ENCODE measurements around the gene FER.
"Not testable (repeated sequence)": the region's sequence is repeated elsewhere in the genome, so short reads cannot be mapped to it uniquely, and the experiment has no call there.

Gene FER

GRCh38 chr5:108748401-108749127 is 867 bp downstream of the FER start:
- Histone ChIP-seq H3K4me1 (ENCODE audit: insufficient read depth, low read length) (peaks cover 2% of the 10 kb centered on the region), H3K9me3 (ENCODE audit: low read length) (no peaks in the 10 kb centered on the region), H3K27ac (ENCODE audit: low read depth, low read length) (peak overlapping the region; percentile 98), H3K36me3 (ENCODE audit: insufficient read depth, low read length) (no peaks in the 10 kb centered on the region), H3K9ac (ENCODE audit: low read length) (peak overlapping the region; percentile 99), H3K4me3 (ENCODE audit: low read depth in 1 of 2, low read length in 2 of 2) (peak overlapping the region; percentile 97 to 99), H3K27me3 (ENCODE audit: control insufficient read depth in 1 of 2, insufficient read depth in 2 of 2, low read length in 2 of 2) (no peaks in the 10 kb centered on the region)

- peak overlapping the region; percentile 75 for H3K9ac ChIP-seq (ENCODE audit: low read length)
- H3K27ac ChIP-seq (ENCODE audit: low read depth, low read length), result peak overlapping the region; percentile 98
- H3K36me3 ChIP-seq (ENCODE audit: insufficient read depth, low read length), result no peaks in the 10 kb centered on the region
- peaks cover 8% of the 10 kb centered on the region for H3K4me1 ChIP-seq (ENCODE audit: insufficient read depth, low read length)
- peak overlapping the region; percentile 66 to 97 for H3K4me3 ChIP-seq (ENCODE audit: low read depth in 1 of 2, low read length in 2 of 2)
- H3K9me3 ChIP-seq (ENCODE audit: low read length), result no peaks in the 10 kb centered on the region
- H3K27me3 ChIP-seq (ENCODE audit: control insufficient read depth in 1 of 2, insufficient read depth in 2 of 2, low read length in 2 of 2), result no peaks in the 10 kb centered on the region
Measured at GRCh38 chr5:108749128-108749861, 1.6 kb downstream of the FER start.

- Histone ChIP-seq H3K27me3 (ENCODE audit: control insufficient read depth in 1 of 2, insufficient read depth in 2 of 2, low read length in 2 of 2) (no peaks in the 10 kb centered on the region), H3K36me3 (ENCODE audit: insufficient read depth, low read length) (no peaks in the 10 kb centered on the region), H3K9ac (ENCODE audit: low read length) (no peak overlapping the region), H3K4me3 (ENCODE audit: low read depth in 1 of 2, low read length in 2 of 2) (no peak overlapping the region), H3K4me1 (ENCODE audit: insufficient read depth, low read length) (peaks cover 14% of the 10 kb centered on the region), H3K9me3 (ENCODE audit: low read length) (no peaks in the 10 kb centered on the region), H3K27ac (ENCODE audit: low read depth, low read length) (no peak overlapping the region)
Measured at GRCh38 chr5:108753331-108753730, 5.6 kb downstream of the FER start.

- Histone ChIP-seq H3K9me3 (ENCODE audit: low read length) (no peaks in the 10 kb centered on the region), H3K9ac (ENCODE audit: low read length) (no peak overlapping the region), H3K27ac (ENCODE audit: low read depth, low read length) (no peak overlapping the region), H3K4me3 (ENCODE audit: low read depth in 1 of 2, low read length in 2 of 2) (no peak overlapping the region), H3K4me1 (ENCODE audit: insufficient read depth, low read length) (peaks cover 14% of the 10 kb centered on the region), H3K36me3 (ENCODE audit: insufficient read depth, low read length) (no peaks in the 10 kb centered on the region), H3K27me3 (ENCODE audit: control insufficient read depth in 1 of 2, insufficient read depth in 2 of 2, low read length in 2 of 2) (no peaks in the 10 kb centered on the region)
Measured at GRCh38 chr5:108753877-108754276, 6.2 kb downstream of the FER start.

GRCh38 chr5:108760512-108760911 is 12.8 kb downstream of the FER start:
- Histone ChIP-seq H3K9ac (ENCODE audit: low read length) (no peak overlapping the region), H3K27ac (ENCODE audit: low read depth, low read length) (no peak overlapping the region), H3K9me3 (ENCODE audit: low read length) (no peaks in the 10 kb centered on the region), H3K36me3 (ENCODE audit: insufficient read depth, low read length) (no peaks in the 10 kb centered on the region), H3K4me3 (ENCODE audit: low read depth in 1 of 2, low read length in 2 of 2) (no peak overlapping the region), H3K27me3 (ENCODE audit: control insufficient read depth in 1 of 2, insufficient read depth in 2 of 2, low read length in 2 of 2) (no peaks in the 10 kb centered on the region), H3K4me1 (ENCODE audit: insufficient read depth, low read length) (peaks cover 5% of the 10 kb centered on the region)

- no peaks in the 10 kb centered on the region for H3K36me3 ChIP-seq (ENCODE audit: insufficient read depth, low read length)
- H3K27me3 ChIP-seq (ENCODE audit: control insufficient read depth in 1 of 2, insufficient read depth in 2 of 2, low read length in 2 of 2), result no peaks in the 10 kb centered on the region
- H3K4me1 ChIP-seq (ENCODE audit: insufficient read depth, low read length), result peaks cover 3% of the 10 kb centered on the region
- H3K4me3 ChIP-seq (ENCODE audit: low read depth in 1 of 2, low read length in 2 of 2), result no peak overlapping the region
- no peak overlapping the region for H3K9ac ChIP-seq (ENCODE audit: low read length)
- H3K27ac ChIP-seq (ENCODE audit: low read depth, low read length), result no peak overlapping the region
- H3K9me3 ChIP-seq (ENCODE audit: low read length), result no peaks in the 10 kb centered on the region
Measured at GRCh38 chr5:108762660-108763059, 15.0 kb downstream of the FER start.

GRCh38 chr5:108763222-108763916 is 15.7 kb downstream of the FER start:
- Histone ChIP-seq H3K4me3 (ENCODE audit: low read depth in 1 of 2, low read length in 2 of 2) (no peak overlapping the region), H3K27me3 (ENCODE audit: control insufficient read depth in 1 of 2, insufficient read depth in 2 of 2, low read length in 2 of 2) (no peaks in the 10 kb centered on the region), H3K4me1 (ENCODE audit: insufficient read depth, low read length) (no peaks in the 10 kb centered on the region), H3K27ac (ENCODE audit: low read depth, low read length) (no peak overlapping the region), H3K9ac (ENCODE audit: low read length) (no peak overlapping the region), H3K36me3 (ENCODE audit: insufficient read depth, low read length) (no peaks in the 10 kb centered on the region), H3K9me3 (ENCODE audit: low read length) (no peaks in the 10 kb centered on the region)

GRCh38 chr5:108765647-108766046 is 17.9 kb downstream of the FER start:
- Histone ChIP-seq H3K9ac (ENCODE audit: low read length) (no peak overlapping the region), H3K4me1 (ENCODE audit: insufficient read depth, low read length) (peaks cover 10% of the 10 kb centered on the region), H3K27me3 (ENCODE audit: control insufficient read depth in 1 of 2, insufficient read depth in 2 of 2, low read length in 2 of 2) (no peaks in the 10 kb centered on the region), H3K4me3 (ENCODE audit: low read depth in 1 of 2, low read length in 2 of 2) (no peak overlapping the region), H3K27ac (ENCODE audit: low read depth, low read length) (no peak overlapping the region), H3K9me3 (ENCODE audit: low read length) (no peaks in the 10 kb centered on the region), H3K36me3 (ENCODE audit: insufficient read depth, low read length) (no peaks in the 10 kb centered on the region)

GRCh38 chr5:108766916-108767315 is 19.2 kb downstream of the FER start:
- H3K9ac ChIP-seq (ENCODE audit: low read length); H3K4me1 ChIP-seq (ENCODE audit: insufficient read depth, low read length); H3K9me3 ChIP-seq (ENCODE audit: low read length); H3K27ac ChIP-seq (ENCODE audit: low read depth, low read length); H3K36me3 ChIP-seq (ENCODE audit: insufficient read depth, low read length); H3K27me3 ChIP-seq (ENCODE audit: control insufficient read depth in 1 of 2, insufficient read depth in 2 of 2, low read length in 2 of 2); H3K4me3 ChIP-seq (ENCODE audit: low read depth in 1 of 2, low read length in 2 of 2): not testable (repeated sequence)

GRCh38 chr5:108769352-108769751 is 21.7 kb downstream of the FER start:
- Histone ChIP-seq H3K9me3 (ENCODE audit: low read length) (no peaks in the 10 kb centered on the region), H3K27ac (ENCODE audit: low read depth, low read length) (no peak overlapping the region), H3K27me3 (ENCODE audit: control insufficient read depth in 1 of 2, insufficient read depth in 2 of 2, low read length in 2 of 2) (no peaks in the 10 kb centered on the region), H3K36me3 (ENCODE audit: insufficient read depth, low read length) (no peaks in the 10 kb centered on the region), H3K9ac (ENCODE audit: low read length) (no peak overlapping the region), H3K4me1 (ENCODE audit: insufficient read depth, low read length) (peaks cover 10% of the 10 kb centered on the region), H3K4me3 (ENCODE audit: low read depth in 1 of 2, low read length in 2 of 2) (no peak overlapping the region)

- Histone ChIP-seq H3K9me3 (ENCODE audit: low read length) (no peaks in the 10 kb centered on the region), H3K27ac (ENCODE audit: low read depth, low read length) (no peak overlapping the region), H3K9ac (ENCODE audit: low read length) (no peak overlapping the region), H3K4me1 (ENCODE audit: insufficient read depth, low read length) (peaks cover 10% of the 10 kb centered on the region), H3K36me3 (ENCODE audit: insufficient read depth, low read length) (no peaks in the 10 kb centered on the region), H3K27me3 (ENCODE audit: control insufficient read depth in 1 of 2, insufficient read depth in 2 of 2, low read length in 2 of 2) (no peaks in the 10 kb centered on the region), H3K4me3 (ENCODE audit: low read depth in 1 of 2, low read length in 2 of 2) (no peak overlapping the region)
Measured at GRCh38 chr5:108772626-108773025, 24.9 kb downstream of the FER start.

All from muscle layer of colon (tissue), 2 donors.